Endothelial cell of umbilical vein (primary cell): ENCODE measurements around the gene BAMBI. TPM values are rescaled to one million over a fixed set of nuclear protein-coding genes. Genes with fewer than 3 reads are reported as not detected.

Experiments
- BruUV-seq: library from RNA; stranded (reverse); fragments of 400-500 nt; replicated peaks from 2 replicates; lab custom pipeline; 2021; lab: Mats Ljungman, UMichigan
- CTCF ChIA-PET: fragments of 300-600, 350-600 bp; sonication (Branson Sonifier 250); formaldehyde crosslinking; loops from one replicate; lab custom pipeline; 2021; ENCODE audit warnings: antibody characterized with exemption, inconsistent platforms; lab: Charles Lee
- POLR2A ChIA-PET: fragments of 300-600, 350-600 bp; sonication (Branson Sonifier 250); formaldehyde crosslinking; loops from one replicate; lab custom pipeline; 2021; ENCODE audit warnings: antibody characterized with exemption, inconsistent platforms; lab: Charles Lee
- DNase-seq: peaks from one replicate; pipeline ENCODE4 v3.0.0-alpha.2; 2011; ENCODE audit warnings: low read depth, low spot score
- FAIRE-seq: peaks from 2 replicates; lab custom pipeline; 2011; peaks lifted over from hg19 to GRCh38; lab: Jason Lieb, UNC
- H2AFZ ChIP-seq: 2 replicates; pipeline ENCODE4 v1.6.0; 2012; ENCODE audit warnings: low read depth, low read length, control low read depth, inconsistent platforms
- H3K27ac ChIP-seq: 2 replicates; pipeline ENCODE4 v1.5.1; 2011; ENCODE audit warnings: low read depth, mild to moderate bottlenecking, control low read depth, low read length, moderate library complexity; ENCODE audit not compliant: insufficient read depth
- H3K27me3 ChIP-seq, 2 experiments: 2 replicates each; pipeline versions ENCODE4 v1.6.0 to v1.6.1; 2011; ENCODE audit warnings: low read length in 2 of 2, mixed read lengths in 1 of 2; ENCODE audit not compliant: control insufficient read depth in 2 of 2, insufficient read depth in 2 of 2
- H3K36me3 ChIP-seq, 2 experiments: 2 replicates in 1 of 2; 3 replicates in 1 of 2; pipeline ENCODE4 v1.5.1; 2011; ENCODE audit warnings: low read length in 2 of 2, mild to moderate bottlenecking in 1 of 2, moderate library complexity in 1 of 2; ENCODE audit not compliant: control insufficient read depth in 2 of 2, insufficient read depth in 2 of 2; ENCODE audit errors: extremely low read depth in 1 of 2
- H3K4me1 ChIP-seq: 3 replicates; pipeline ENCODE4 v1.5.1; 2011; ENCODE audit warnings: mild to moderate bottlenecking, low read length; ENCODE audit not compliant: control insufficient read depth, insufficient read depth; ENCODE audit errors: extremely low read depth
- H3K4me2 ChIP-seq: 2 replicates; pipeline ENCODE4 v1.6.1; 2011; ENCODE audit warnings: low read length, control low read depth, mixed read lengths; ENCODE audit not compliant: insufficient read depth
- H3K4me3 ChIP-seq, 3 experiments: fragments of 200-600 bp in 1 of 3; sonication (generic), shearing (Covaris generic) in 1 of 3; replicated peaks in 1 of 3; 2 replicates each; pipeline ENCODE4 v1.5.1; 2011 to 2016; ENCODE audit warnings: control low read depth in 3 of 3, low read length in 3 of 3, mild to moderate bottlenecking in 2 of 3, inconsistent platforms in 1 of 3, low read depth in 1 of 3, moderate library complexity in 1 of 3; ENCODE audit not compliant: insufficient read depth in 1 of 3
- H3K79me2 ChIP-seq: 2 replicates; pipeline ENCODE4 v1.6.0; 2012; ENCODE audit warnings: low read length, inconsistent platforms; ENCODE audit not compliant: control insufficient read depth, insufficient read depth
- H3K9ac ChIP-seq: replicated peaks from 2 replicates; pipeline ENCODE3; 2011; ENCODE audit warnings: low read length, control low read depth; ENCODE audit not compliant: insufficient read depth; ENCODE audit errors: extremely low read depth
- H3K9me1 ChIP-seq: replicated peaks from 3 replicates; pipeline ENCODE4 v1.6.0; 2011; ENCODE audit warnings: mild to moderate bottlenecking, low read length; ENCODE audit not compliant: control insufficient read depth, insufficient read depth; ENCODE audit errors: extremely low read depth
- H3K9me3 ChIP-seq: replicated peaks from 2 replicates; pipeline ENCODE4 v1.5.1; 2012; ENCODE audit warnings: low read length, inconsistent platforms; ENCODE audit not compliant: control insufficient read depth, insufficient read depth
- H4K20me1 ChIP-seq: replicated peaks from 2 replicates; pipeline ENCODE3; 2011; ENCODE audit warnings: mild to moderate bottlenecking, low read length; ENCODE audit not compliant: control insufficient read depth, insufficient read depth; ENCODE audit errors: extremely low read depth
- CTCF ChIP-seq, 2 donors: IDR thresholded peaks; 1 replicate in 1 of 2; 2 replicates in 1 of 2; pipeline ENCODE4 v1.5.1; 2011; ENCODE audit warnings: low read length in 2 of 2, mild to moderate bottlenecking in 2 of 2, moderate library complexity in 2 of 2, control low read depth in 1 of 2, inconsistent platforms in 1 of 2, low read depth in 1 of 2; ENCODE audit not compliant: insufficient read depth in 1 of 2; ENCODE audit errors: extremely low read depth in 1 of 2
- EZH2 ChIP-seq: IDR thresholded peaks from 2 replicates; pipeline ENCODE4 v1.6.1; 2012; ENCODE audit warnings: borderline replicate concordance, low read depth, mild to moderate bottlenecking, moderate library complexity, low read length, inconsistent platforms; ENCODE audit not compliant: severe bottlenecking
- FOS ChIP-seq: IDR thresholded peaks from 2 replicates; pipeline ENCODE4 v1.6.1; 2011; ENCODE audit warnings: mild to moderate bottlenecking, low read length, moderate library complexity, borderline replicate concordance; ENCODE audit not compliant: insufficient read depth
- GATA2 ChIP-seq: IDR thresholded peaks from 2 replicates; pipeline ENCODE4 v1.7.0; 2011; ENCODE audit warnings: low read depth, mild to moderate bottlenecking, moderate library complexity, mixed read lengths, low read length; ENCODE audit not compliant: insufficient read length, insufficient read depth
- JUN ChIP-seq: IDR thresholded peaks from 2 replicates; pipeline ENCODE4 v1.6.1; 2011; ENCODE audit warnings: borderline replicate concordance, low read depth; ENCODE audit not compliant: insufficient read length, insufficient read depth
- MAX ChIP-seq: IDR thresholded peaks from 2 replicates; pipeline ENCODE4 v1.6.1; 2011; ENCODE audit not compliant: insufficient read depth, insufficient read length
- MYC ChIP-seq: IDR thresholded peaks from one replicate; pipeline ENCODE4 v1.6.1; 2011; ENCODE audit warnings: mild to moderate bottlenecking, low read depth, low read length
- POLR2A ChIP-seq: IDR thresholded peaks from 2 replicates; pipeline ENCODE4 v1.6.1; 2012; ENCODE audit warnings: low read depth, mild to moderate bottlenecking, control low read depth, low read length
- POLR2AphosphoS5 ChIP-seq: IDR thresholded peaks from 2 replicates; pipeline ENCODE4 v1.6.1; 2012; ENCODE audit warnings: low read depth, mild to moderate bottlenecking, control low read depth, low read length, moderate library complexity; ENCODE audit not compliant: insufficient read depth
- dilution Hi-C: fragments of 300-500 bp; cut with MboI; formaldehyde crosslinking; loops from one replicate; pipeline ENCODE4 v1.15.0; 2019; ENCODE audit warnings: low sequenced_read_pairs; ENCODE audit not compliant: extremely low pct_ligation_motif_present
- intact Hi-C: fragments of 100-400 bp; cut with micrococcal nuclease; formaldehyde crosslinking; loops from one replicate; pipeline ENCODE4 v1.10.0; 2022
- polyA plus RNA-seq, 4 experiments: library from polyadenylated mRNA; depleted of rRNA in 3 of 4; stranded (reverse) in 3 of 4; unstranded in 1 of 4; fragments of >200 nt; gene quantifications; 2 replicates each; pipeline versions ENCODE4 v1.2.1 to v1.2.3, GENCODE V29; 2011 to 2012; ENCODE audit warnings: missing spikeins in 1 of 4
- total RNA-seq: library from RNA; stranded (reverse); gene quantifications from 2 replicates; pipeline ENCODE4 v1.2.3, GENCODE V29; 2021

The BAMBI gene
- total and polyA plus RNA-seq, 2 donors (not counting 3 experiments of a cell fraction or from before 2014, with no cell fraction given): 3.2 to 4.3 TPM

GRCh38 chr10:28632584-28632945, 44.8 kb upstream of the BAMBI start:
- intact Hi-C loops (no loop called here), dilution Hi-C loops (no loop called here)
- ChIA-PET CTCF (interaction anchor here (1.2 to 10.2 kb wide), 3 partner anchors 9 to 671 kb away, joined by 8 to 130 read pairs (median 8); no protein-coding TSS in a partner anchor), POLR2A (no interaction called here)
- H3K79me2 ChIP-seq: no peaks in the 10 kb centered on the region
- TF ChIP-seq MAX: no peak
- no peak for TF ChIP-seq CTCF (IDR thresholded peaks at IDR 0.05; ENCODE audit: extremely low read depth in 1 of 2, insufficient read depth in 1 of 2, low read depth in 1 of 2, low read length in 2 of 2)
- no peak for TF ChIP-seq MYC
- no peak for TF ChIP-seq POLR2AphosphoS5
- TF ChIP-seq EZH2: no peak
- no peak for TF ChIP-seq POLR2A
- no peak for TF ChIP-seq FOS
- no peak for TF ChIP-seq GATA2
- TF ChIP-seq JUN: no peak
- H3K27me3 ChIP-seq: peaks cover 2 to 9% of the 10 kb centered on the region in 2 experiments
- no peak overlapping the region for H3K4me3 ChIP-seq
- H3K9ac ChIP-seq: no peak overlapping the region
- H3K27ac ChIP-seq: no peak overlapping the region
- DNase-seq: no peak
- H3K9me3 ChIP-seq: no peaks in the 10 kb centered on the region
- FAIRE-seq: no peak
- H3K4me1 ChIP-seq: no peaks in the 10 kb centered on the region
- no peak overlapping the region for H2AFZ ChIP-seq
- no TSS peak for BruUV-seq
- no peaks in the 10 kb centered on the region for H3K36me3 ChIP-seq
- H4K20me1 ChIP-seq: no peaks in the 10 kb centered on the region
- H3K9me1 ChIP-seq: no peaks in the 10 kb centered on the region
- no peak overlapping the region for H3K4me2 ChIP-seq
